Measurements from ENCODE around the gene DAG1.
"Not testable (repeated sequence)": the region's sequence is repeated elsewhere in the genome, so short reads cannot be mapped to it uniquely, and the experiment has no call there.

DAG1 gene

DNA sequence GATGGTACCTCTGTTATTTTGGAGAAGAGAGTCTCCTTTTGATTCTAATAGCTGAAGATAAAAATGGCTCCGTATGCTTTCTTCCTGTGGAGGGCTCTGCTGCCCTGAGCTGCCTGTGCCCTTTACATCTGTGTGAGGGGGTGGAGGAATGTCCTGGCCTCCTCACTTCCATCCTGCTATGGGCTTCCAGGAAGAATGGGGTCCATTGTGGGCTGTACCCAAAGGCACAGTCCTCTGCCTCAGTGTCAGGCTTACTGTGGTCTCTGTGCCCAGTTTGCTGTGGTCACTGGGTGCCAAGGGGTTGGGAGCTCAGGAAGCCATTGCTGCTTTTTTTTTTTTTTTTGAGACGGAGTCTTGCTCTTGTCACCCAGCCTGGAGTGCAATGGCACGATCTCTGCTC lies 14.4 kb downstream of the DAG1 start:
- peaks cover 0 to 89% (median 34%) of the 10 kb centered on the region in 11 experiments; a peak in 13 of 22 replicates for H4K20me1 ChIP-seq
- H3K27ac ChIP-seq, result no peak overlapping the region
- peaks cover 0 to 6% (median 0%) of the 10 kb centered on the region in 10 experiments; a peak in 2 of 20 replicates for H3K4me1 ChIP-seq
- H3K36me3 ChIP-seq, result peaks cover 0 to 27% (median 15%) of the 10 kb centered on the region in 11 experiments; a peak in 15 of 22 replicates
- no peak overlapping the region for H3K9ac ChIP-seq
- no peak overlapping the region for H3K4me3 ChIP-seq
- H3K4me2 ChIP-seq, result no peak overlapping the region
- peaks cover 0 to 55% (median 0%) of the 10 kb centered on the region in 11 experiments; a peak in 7 of 22 replicates for H3K27me3 ChIP-seq
- H3K9me3 ChIP-seq (replicated peaks in 1 of 11), result no peaks in the 10 kb centered on the region
- TF ChIP-seq Cebpa-rat (IDR thresholded peaks at IDR 0.05), result no peak

DNA sequence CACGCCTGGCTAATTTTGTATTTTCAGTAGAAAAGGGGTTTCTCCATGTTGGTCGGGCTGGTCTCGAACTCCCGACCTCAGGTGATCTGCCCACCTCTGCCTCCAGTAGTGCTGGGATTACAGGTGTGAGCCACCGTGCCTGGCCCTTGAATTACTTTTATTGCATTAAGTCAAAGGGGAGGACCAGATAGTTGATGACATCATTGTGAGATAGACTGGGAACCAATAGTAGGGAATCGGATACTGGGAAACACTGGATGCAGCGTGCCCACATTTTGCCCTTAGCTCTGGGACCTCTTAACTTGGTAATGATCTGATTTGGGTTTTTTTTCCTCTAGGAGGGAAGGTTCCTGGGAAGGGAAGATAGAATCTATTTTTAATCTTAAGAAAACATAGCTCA lies 19.2 kb downstream of the DAG1 start:
- TF ChIP-seq Cebpa-rat (IDR thresholded peaks at IDR 0.05), result no peak
- no peaks in the 10 kb centered on the region; a peak in 1 of 22 replicates for H3K9me3 ChIP-seq (replicated peaks in 1 of 11)

GRCh38 chr3:49492969-49493368 lies 22.9 kb downstream of the DAG1 start:
- no peak overlapping the region for H3K9ac ChIP-seq
- H3K4me3 ChIP-seq, result no peak overlapping the region
- H3K9me3 ChIP-seq (replicated peaks in 1 of 11), result no peaks in the 10 kb centered on the region; a peak in 1 of 22 replicates
- peaks cover 0 to 29% (median 10%) of the 10 kb centered on the region in 11 experiments; a peak in 14 of 22 replicates for H3K36me3 ChIP-seq
- H3K4me2 ChIP-seq, result no peak overlapping the region
- no peak overlapping the region for H3K27ac ChIP-seq
- TF ChIP-seq Cebpa-rat (IDR thresholded peaks at IDR 0.05), result no peak
- peaks cover 10 to 26% (median 15%) of the 10 kb centered on the region in 10 experiments for H3K4me1 ChIP-seq
- H3K27me3 ChIP-seq, result peaks cover 0 to 7% (median 0%) of the 10 kb centered on the region in 11 experiments; a peak in 1 of 22 replicates
- H4K20me1 ChIP-seq, result peaks cover 0 to 16% (median 0%) of the 10 kb centered on the region in 11 experiments; a peak in 3 of 22 replicates

More for the DNA sequence above, 19.2 kb downstream of the DAG1 start:
- Histone ChIP-seq H3K27me3 (peaks cover 0 to 16% (median 0%) of the 10 kb centered on the region in 11 experiments; a peak in 5 of 22 replicates), H3K9ac (no peak overlapping the region), H3K27ac (no peak overlapping the region), H3K4me2 (no peak overlapping the region), H3K4me1 (peaks cover 0 to 13% (median 3%) of the 10 kb centered on the region in 10 experiments; a peak in 6 of 20 replicates), H3K4me3 (no peak overlapping the region), H3K36me3 (peaks cover 0 to 26% (median 10%) of the 10 kb centered on the region in 11 experiments; a peak in 15 of 22 replicates), H4K20me1 (peaks cover 0 to 46% (median 6%) of the 10 kb centered on the region in 11 experiments; a peak in 13 of 22 replicates)

GRCh38 chr3:49493901-49494300 lies 23.8 kb downstream of the DAG1 start:
- no peak overlapping the region for H3K4me3 ChIP-seq
- H3K27ac ChIP-seq, result no peak overlapping the region
- H3K9me3 ChIP-seq (replicated peaks in 1 of 11), result no peaks in the 10 kb centered on the region; a peak in 1 of 22 replicates
- H3K27me3 ChIP-seq, result peaks cover 0 to 7% (median 0%) of the 10 kb centered on the region in 11 experiments; a peak in 1 of 22 replicates
- H3K4me2 ChIP-seq, result no peak overlapping the region
- H3K36me3 ChIP-seq, result peaks cover 0 to 23% (median 6%) of the 10 kb centered on the region in 11 experiments; a peak in 12 of 22 replicates
- H4K20me1 ChIP-seq, result peaks cover 0 to 14% (median 0%) of the 10 kb centered on the region in 11 experiments; a peak in 4 of 22 replicates
- peaks cover 10 to 26% (median 15%) of the 10 kb centered on the region in 10 experiments for H3K4me1 ChIP-seq
- no peak for TF ChIP-seq Cebpa-rat (IDR thresholded peaks at IDR 0.05)
- H3K9ac ChIP-seq, result no peak overlapping the region

DNA sequence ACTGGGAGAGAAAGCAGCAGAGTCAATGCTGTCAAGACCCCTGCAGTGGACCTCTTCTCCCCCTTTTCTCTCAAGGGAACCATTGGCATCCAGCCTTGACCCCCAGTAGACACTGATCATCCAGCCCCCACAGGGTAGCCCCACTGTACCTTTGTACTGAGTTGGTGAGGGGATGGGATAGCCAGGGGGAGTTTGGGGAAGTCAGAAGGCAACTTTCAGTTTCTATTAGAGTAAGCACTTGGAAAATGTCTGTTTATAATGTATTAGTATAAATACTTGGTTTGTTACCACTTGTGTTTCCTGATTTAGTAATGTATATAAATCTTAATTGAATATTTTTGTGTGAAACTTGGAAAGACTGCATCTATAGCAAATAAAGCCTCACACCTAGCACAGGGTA lies 25.0 kb downstream of the DAG1 start:
- H3K27ac ChIP-seq, result peak overlapping the region in 1 of 11 experiments; percentile 9; a peak in 2 of 22 replicates
- TF ChIP-seq Cebpa-rat (IDR thresholded peaks at IDR 0.05), result no peak

DNA sequence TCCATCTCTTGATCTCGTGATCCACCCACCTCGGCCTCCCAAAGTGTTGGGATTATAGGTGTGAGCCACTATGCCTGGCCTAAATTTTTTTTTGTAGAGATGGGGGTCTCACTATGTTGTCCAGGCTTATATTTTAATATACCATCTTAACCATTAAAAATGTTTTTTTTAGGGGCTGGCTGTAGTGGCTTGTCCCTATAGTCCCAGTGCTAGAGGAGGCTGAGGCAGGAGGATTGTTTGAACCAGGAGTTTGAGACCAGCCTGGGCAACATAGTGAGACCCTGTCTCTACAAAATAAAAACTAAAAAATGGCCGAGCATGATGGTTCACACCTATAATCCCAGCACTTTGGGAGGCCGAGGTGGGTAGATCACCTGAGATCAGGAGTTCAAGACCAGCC lies 26.8 kb downstream of the DAG1 start:
- H3K9ac ChIP-seq; H3K9me3 ChIP-seq (replicated peaks in 1 of 11); H3K4me2 ChIP-seq; H3K27ac ChIP-seq; H3K27me3 ChIP-seq; H3K4me3 ChIP-seq: not testable (repeated sequence)
- H3K36me3 ChIP-seq, result peaks cover 0 to 13% (median 0%) of the 10 kb centered on the region in 11 experiments; a peak in 4 of 22 replicates
- peaks cover 10 to 25% (median 19%) of the 10 kb centered on the region in 10 experiments for H3K4me1 ChIP-seq
- H4K20me1 ChIP-seq, result peaks cover 0 to 18% (median 0%) of the 10 kb centered on the region in 11 experiments; a peak in 6 of 22 replicates

More for the DNA sequence above, 25.0 kb downstream of the DAG1 start:
- peaks cover 0 to 7% (median 0%) of the 10 kb centered on the region in 11 experiments; a peak in 1 of 22 replicates for H3K27me3 ChIP-seq
- no peak overlapping the region for H3K9ac ChIP-seq
- H3K4me2 ChIP-seq, result peak overlapping the region; percentile 19 to 91 (median 56); a peak in 19 of 22 replicates
- H4K20me1 ChIP-seq, result peaks cover 0 to 17% (median 0%) of the 10 kb centered on the region in 11 experiments; a peak in 5 of 22 replicates
- peaks cover 0 to 18% (median 3%) of the 10 kb centered on the region in 11 experiments; a peak in 6 of 22 replicates for H3K36me3 ChIP-seq
- H3K9me3 ChIP-seq (replicated peaks in 1 of 11), result no peaks in the 10 kb centered on the region; a peak in 1 of 22 replicates
- peaks cover 10 to 26% (median 15%) of the 10 kb centered on the region in 10 experiments for H3K4me1 ChIP-seq
- no peak overlapping the region for H3K4me3 ChIP-seq

DNA sequence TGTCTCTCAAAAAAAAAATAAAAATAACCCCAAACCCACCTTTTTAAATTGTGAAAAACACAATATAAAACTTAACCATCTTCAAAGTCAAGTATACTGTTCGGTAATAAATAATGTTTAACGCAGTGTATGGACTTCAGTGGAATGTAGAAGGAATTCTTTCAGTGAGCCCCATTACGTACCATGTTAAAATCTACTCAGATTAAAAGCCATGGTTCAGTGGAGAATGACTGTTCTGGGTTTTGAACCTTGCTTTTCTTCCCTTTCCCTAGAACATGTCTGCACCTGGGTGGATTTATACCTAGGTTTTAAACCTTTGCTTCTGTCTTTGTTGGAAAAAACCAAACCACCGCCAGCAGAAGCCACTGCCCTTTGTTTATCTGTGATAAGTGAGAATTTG lies 27.5 kb downstream of the DAG1 start:
- H3K9me3 ChIP-seq (replicated peaks in 1 of 11), result no peaks in the 10 kb centered on the region
- H3K9ac ChIP-seq, result no peak overlapping the region
- no peak overlapping the region for H3K4me3 ChIP-seq
- peaks cover 0 to 7% (median 0%) of the 10 kb centered on the region in 11 experiments; a peak in 1 of 22 replicates for H3K27me3 ChIP-seq
- no peak for TF ChIP-seq Cebpa-rat (IDR thresholded peaks at IDR 0.05)
- peaks cover 0 to 21% (median 0%) of the 10 kb centered on the region in 11 experiments; a peak in 6 of 22 replicates for H4K20me1 ChIP-seq
- no peak overlapping the region for H3K4me2 ChIP-seq
- H3K27ac ChIP-seq, result no peak overlapping the region
- peaks cover 10 to 25% (median 19%) of the 10 kb centered on the region in 10 experiments for H3K4me1 ChIP-seq
- H3K36me3 ChIP-seq, result peaks cover 0 to 19% (median 0%) of the 10 kb centered on the region in 11 experiments; a peak in 4 of 22 replicates

- Histone ChIP-seq H3K36me3 (peaks cover 0 to 15% (median 0%) of the 10 kb centered on the region in 11 experiments; a peak in 5 of 22 replicates), H3K9me3 (replicated peaks in 1 of 11) (no peaks in the 10 kb centered on the region), H3K4me3 (no peak overlapping the region), H3K4me1 (peaks cover 10 to 25% (median 19%) of the 10 kb centered on the region in 10 experiments), H4K20me1 (peaks cover 0 to 21% (median 0%) of the 10 kb centered on the region in 11 experiments; a peak in 7 of 22 replicates), H3K9ac (no peak overlapping the region), H3K4me2 (no peak overlapping the region), H3K27ac (no peak overlapping the region), H3K27me3 (peaks cover 0 to 7% (median 0%) of the 10 kb centered on the region in 11 experiments; a peak in 1 of 22 replicates)
- TF ChIP-seq Cebpa-rat (IDR thresholded peaks at IDR 0.05), result no peak
These were observed 28.2 kb downstream of the DAG1 start for GRCh38 chr3:49498239-49498638.

GRCh38 chr3:49498648-49499047 lies 28.6 kb downstream of the DAG1 start:
- Histone ChIP-seq H3K4me3 (no peak overlapping the region), H3K9ac (no peak overlapping the region), H3K27ac (no peak overlapping the region), H3K4me1 (peaks cover 10 to 25% (median 19%) of the 10 kb centered on the region in 10 experiments), H4K20me1 (peaks cover 0 to 23% (median 0%) of the 10 kb centered on the region in 11 experiments; a peak in 6 of 22 replicates), H3K4me2 (no peak overlapping the region), H3K9me3 (replicated peaks in 1 of 11) (no peaks in the 10 kb centered on the region), H3K36me3 (peaks cover 0 to 11% (median 0%) of the 10 kb centered on the region in 11 experiments; a peak in 3 of 22 replicates), H3K27me3 (peaks cover 0 to 4% (median 0%) of the 10 kb centered on the region in 11 experiments; a peak in 1 of 22 replicates)
- TF ChIP-seq Cebpa-rat (IDR thresholded peaks at IDR 0.05), result no peak

Measured in BLaER1 treated with 17β-estradiol and CSF1 and Interleukin-3, amounts not matched to agents 10 nM and 100 nM (cell line).